GM19239 (cell line): ENCODE results near the gene CTNNBL1.
"Not testable (repeated sequence)": the region's sequence is repeated elsewhere in the genome, so short reads cannot be mapped to it uniquely, and the experiment has no call there.

Experiments used
- DNase-seq: peaks from one replicate; pipeline ENCODE4 v3.0.0; 2011; ENCODE audit warnings: low spot score; ENCODE audit not compliant: insufficient read length
- FAIRE-seq: peaks from 2 replicates; lab custom pipeline; 2011; peaks lifted over from hg19 to GRCh38; lab: Jason Lieb, UNC

CTNNBL1 gene

GRCh38 chr20:37703035-37703845 is 9.4 kb downstream of the CTNNBL1 start:
- no peak for DNase-seq
- no peak for FAIRE-seq

GRCh38 chr20:37704955-37705354 is 11.1 kb downstream of the CTNNBL1 start:
- DNase-seq (no peak), FAIRE-seq (no peak)

- FAIRE-seq: no peak
- no peak for DNase-seq
These were observed 12.5 kb downstream of the CTNNBL1 start for GRCh38 chr20:37706298-37706697.

GRCh38 chr20:37711001-37711400 is 17.2 kb downstream of the CTNNBL1 start:
- FAIRE-seq (no peak), DNase-seq (no peak)

GRCh38 chr20:37711994-37712964 is 18.4 kb downstream of the CTNNBL1 start:
- no peak for DNase-seq

GRCh38 chr20:37713396-37713795 is 19.6 kb downstream of the CTNNBL1 start:
- FAIRE-seq (no peak), DNase-seq (no peak)

More at GRCh38 chr20:37711994-37712964, 18.4 kb downstream of the CTNNBL1 start:
- no peak for FAIRE-seq

- DNase-seq: no peak
- no peak for FAIRE-seq
These were observed 21.3 kb downstream of the CTNNBL1 start for GRCh38 chr20:37714978-37715672.

GRCh38 chr20:37721751-37722150 is 27.9 kb downstream of the CTNNBL1 start:
- FAIRE-seq (no peak), DNase-seq (no peak)

- FAIRE-seq, DNase-seq: not testable (repeated sequence)
These were observed 28.5 kb downstream of the CTNNBL1 start for GRCh38 chr20:37722312-37722711.

GRCh38 chr20:37723668-37724067 is 29.8 kb downstream of the CTNNBL1 start:
- DNase-seq (no peak), FAIRE-seq (no peak)

GRCh38 chr20:37725165-37725564 is 31.3 kb downstream of the CTNNBL1 start:
- FAIRE-seq (no peak), DNase-seq (no peak)

- FAIRE-seq (no peak), DNase-seq (no peak)
These were observed 32.0 kb downstream of the CTNNBL1 start for GRCh38 chr20:37725855-37726254.

- no peak for FAIRE-seq
- no peak for DNase-seq
These were observed 32.5 kb downstream of the CTNNBL1 start for GRCh38 chr20:37726321-37726720.

- FAIRE-seq: no peak
- DNase-seq: no peak
These were observed 33.4 kb downstream of the CTNNBL1 start for GRCh38 chr20:37726971-37727956.

- DNase-seq: no peak
- FAIRE-seq: no peak
These were observed 34.3 kb downstream of the CTNNBL1 start for GRCh38 chr20:37727957-37728634.

GRCh38 chr20:37728635-37728983 is 34.8 kb downstream of the CTNNBL1 start:
- DNase-seq: no peak
- FAIRE-seq: no peak

- DNase-seq (no peak), FAIRE-seq (no peak)
These were observed 35.6 kb downstream of the CTNNBL1 start for GRCh38 chr20:37729452-37729851.

- no peak for FAIRE-seq
- DNase-seq: no peak
These were observed 36.1 kb downstream of the CTNNBL1 start for GRCh38 chr20:37729909-37730308.

GRCh38 chr20:37733416-37733815 is 39.6 kb downstream of the CTNNBL1 start:
- DNase-seq (no peak), FAIRE-seq (no peak)
